IMR-90 (cell line): ENCODE measurements around the gene GOLGA5. TPM values are rescaled to one million over a fixed set of nuclear protein-coding genes. Genes with fewer than 3 reads are reported as not detected.

ENCODE experiments used
- ATAC-seq: fragments of 200-7000 bp; cut with Tn5 transposase; 2 replicates; pipeline ENCODE4 v1.9.1; 2020; ENCODE audit warnings: low read depth, mild to moderate bottlenecking, moderate library complexity
- BruUV-seq: library from RNA; stranded (reverse); fragments of 400-500 nt; replicated peaks from 2 replicates; lab custom pipeline; 2021; lab: Mats Ljungman, UMichigan
- CTCF ChIA-PET: fragments of 300-600 bp; formaldehyde crosslinking; extraction: SDS; loops from one replicate; lab custom pipeline; 2021; ENCODE audit warnings: antibody characterized with exemption; lab: Yijun Ruan, JAX
- POLR2A ChIA-PET: fragments of 300-600 bp; sonication (Branson Sonifier 250); formaldehyde crosslinking; loops from one replicate; lab custom pipeline; 2022; ENCODE audit warnings: antibody characterized with exemption; ENCODE audit not compliant: unreplicated experiment; lab: Charles Lee
- DNase-seq: peaks from one replicate; pipeline ENCODE4 v3.0.0; 2013
- H2AFZ ChIP-seq: replicated peaks from 2 replicates; pipeline ENCODE3; 2013; ENCODE audit warnings: low read length, mild to moderate bottlenecking; ENCODE audit not compliant: poor library complexity
- H2AK5ac ChIP-seq: 2 replicates; pipeline ENCODE4 v1.6.1; 2013; ENCODE audit warnings: low read depth, low read length, inconsistent platforms
- H2AK9ac ChIP-seq: replicated peaks from 2 replicates; pipeline ENCODE3; 2013; ENCODE audit warnings: mild to moderate bottlenecking, low read depth, low read length, moderate library complexity; ENCODE audit not compliant: poor library complexity
- H2BK120ac ChIP-seq: 2 replicates; pipeline ENCODE4 v1.6.1; 2013; ENCODE audit warnings: low read depth, low read length, inconsistent platforms
- H2BK15ac ChIP-seq: 3 replicates; pipeline ENCODE4 v1.6.1; 2013; ENCODE audit warnings: low read depth, low read length, inconsistent platforms
- H2BK20ac ChIP-seq: 2 replicates; pipeline ENCODE4 v1.6.1; 2013; ENCODE audit warnings: low read depth, mild to moderate bottlenecking, inconsistent platforms, low read length, moderate library complexity
- H2BK5ac ChIP-seq: 2 replicates; pipeline ENCODE4 v1.6.1; 2013; ENCODE audit warnings: mild to moderate bottlenecking, low read depth, low read length, inconsistent platforms; ENCODE audit not compliant: poor library complexity, severe bottlenecking
- H3K14ac ChIP-seq: replicated peaks from 2 replicates; pipeline ENCODE4 v1.6.1; 2013; ENCODE audit warnings: low read depth, low read length, inconsistent platforms
- H3K18ac ChIP-seq: 2 replicates; pipeline ENCODE4 v1.6.1; 2013; ENCODE audit warnings: low read depth, low read length, control low read depth
- H3K23ac ChIP-seq: 2 replicates; pipeline ENCODE4 v1.6.1; 2013; ENCODE audit warnings: low read depth, low read length, inconsistent platforms
- H3K27ac ChIP-seq: 2 replicates; pipeline ENCODE4 v1.5.1; 2013; ENCODE audit warnings: mild to moderate bottlenecking, control low read depth, low read length; ENCODE audit not compliant: insufficient read depth
- H3K27me3 ChIP-seq: 2 replicates; pipeline ENCODE4 v1.6.1; 2013; ENCODE audit warnings: low read length; ENCODE audit not compliant: control insufficient read depth, insufficient read depth
- H3K36me3 ChIP-seq: 2 replicates; pipeline ENCODE4 v1.6.1; 2013; ENCODE audit warnings: low read length, mixed read lengths; ENCODE audit not compliant: control insufficient read depth, insufficient read depth
- H3K4ac ChIP-seq: 2 replicates; pipeline ENCODE4 v1.6.1; 2013; ENCODE audit warnings: low read depth, low read length, inconsistent platforms
- H3K4me1 ChIP-seq: 2 replicates; pipeline ENCODE4 v1.6.1; 2013; ENCODE audit warnings: low read length, mixed read lengths; ENCODE audit not compliant: control insufficient read depth, insufficient read depth
- H3K4me2 ChIP-seq: 2 replicates; pipeline ENCODE4 v1.6.1; 2013; ENCODE audit warnings: low read depth, mild to moderate bottlenecking, control low read depth, low read length, moderate library complexity
- H3K4me3 ChIP-seq: 2 replicates; pipeline ENCODE4 v1.5.1; 2013; ENCODE audit warnings: low read depth, mild to moderate bottlenecking, control low read depth, low read length, moderate library complexity; ENCODE audit not compliant: insufficient read depth
- H3K56ac ChIP-seq: 2 replicates; pipeline ENCODE4 v1.6.1; 2013; ENCODE audit warnings: low read length, inconsistent platforms; ENCODE audit not compliant: insufficient read depth; ENCODE audit errors: extremely low read depth
- H3K79me1 ChIP-seq, 2 experiments: 2 replicates each; pipeline ENCODE4 v1.6.1; 2013; ENCODE audit warnings: low read length in 2 of 2, inconsistent platforms in 1 of 2, low read depth in 1 of 2
- H3K9ac ChIP-seq: 2 replicates; pipeline ENCODE4 v1.6.1; 2013; ENCODE audit warnings: low read depth, low read length, control low read depth
- H3K9me1 ChIP-seq: 2 replicates; pipeline ENCODE4 v1.6.1; 2013; ENCODE audit warnings: low read length, inconsistent platforms; ENCODE audit not compliant: insufficient read depth
- H3K9me3 ChIP-seq: 2 replicates; pipeline ENCODE4 v1.6.1; 2013; ENCODE audit warnings: low read length; ENCODE audit not compliant: control insufficient read depth, insufficient read depth
- H4K20me1 ChIP-seq: 2 replicates; pipeline ENCODE4 v1.6.1; 2013; ENCODE audit warnings: low read length, inconsistent platforms; ENCODE audit not compliant: insufficient read depth
- H4K5ac ChIP-seq: 2 replicates; pipeline ENCODE4 v1.6.1; 2013; ENCODE audit warnings: mild to moderate bottlenecking, low read depth, low read length, control low read depth
- H4K8ac ChIP-seq, 2 experiments: 2 replicates each; pipeline ENCODE4 v1.6.1; 2013; ENCODE audit warnings: low read depth in 2 of 2, low read length in 2 of 2, control low read depth in 1 of 2, inconsistent platforms in 1 of 2
- H4K91ac ChIP-seq: 2 replicates; pipeline ENCODE4 v1.6.1; 2013; ENCODE audit warnings: low read depth, low read length, inconsistent platforms; ENCODE audit not compliant: insufficient read depth
- BHLHE40 ChIP-seq: fragments of 150-350 bp; IDR thresholded peaks from 2 replicates; pipeline ENCODE4 v1.6.1; 2016; ENCODE audit warnings: mild to moderate bottlenecking, low read depth, low read length
- CEBPB ChIP-seq: IDR thresholded peaks from 2 replicates; pipeline ENCODE4 v1.6.1; 2012; ENCODE audit warnings: low read depth, low read length, improper control_type of control experiment
- CHD1 ChIP-seq: IDR thresholded peaks from 2 replicates; pipeline ENCODE4 v1.6.1; 2012; ENCODE audit warnings: low read depth, low read length, improper control_type of control experiment
- CTCF ChIP-seq: conservative IDR thresholded peaks from 2 replicates; pipeline ENCODE4 v1.5.1; 2012; ENCODE audit warnings: mild to moderate bottlenecking, low read depth, low read length, improper control_type of control experiment
- ELK1 ChIP-seq: fragments of 150-350 bp; IDR thresholded peaks from 2 replicates; pipeline ENCODE4 v1.6.1; 2016; ENCODE audit warnings: low read depth, mild to moderate bottlenecking, low read length, moderate library complexity, borderline replicate concordance
- FOS ChIP-seq: fragments of 150-350 bp; IDR thresholded peaks from 2 replicates; pipeline ENCODE4 v1.6.1; 2016; ENCODE audit warnings: low read depth, low read length
- MAFK ChIP-seq: IDR thresholded peaks from 2 replicates; pipeline ENCODE4 v1.6.1; 2012; ENCODE audit warnings: low read depth, low read length, improper control_type of control experiment
- MAZ ChIP-seq: IDR thresholded peaks from 2 replicates; pipeline ENCODE4 v1.6.1; 2012; ENCODE audit warnings: low read depth, mild to moderate bottlenecking, low read length, improper control_type of control experiment, moderate library complexity, borderline replicate concordance
- MXI1 ChIP-seq: IDR thresholded peaks from 2 replicates; pipeline ENCODE4 v1.6.1; 2012; ENCODE audit warnings: low read depth, mild to moderate bottlenecking, low read length, moderate library complexity, borderline replicate concordance
- NFE2L2 ChIP-seq: fragments of 150-350 bp; IDR thresholded peaks from 2 replicates; pipeline ENCODE4 v1.6.1; 2016; ENCODE audit warnings: low read depth, mild to moderate bottlenecking, low read length
- POLR2A ChIP-seq: IDR thresholded peaks from 2 replicates; pipeline ENCODE4 v1.6.1; 2012; ENCODE audit warnings: mild to moderate bottlenecking, low read depth, low read length
- RAD21 ChIP-seq: IDR thresholded peaks from 2 replicates; pipeline ENCODE4 v1.6.1; 2012; ENCODE audit warnings: low read length, improper control_type of control experiment
- RCOR1 ChIP-seq: IDR thresholded peaks from 2 replicates; pipeline ENCODE4 v1.6.1; 2012; ENCODE audit warnings: mild to moderate bottlenecking, low read length, improper control_type of control experiment; ENCODE audit not compliant: insufficient replicate concordance
- RFX5 ChIP-seq: IDR thresholded peaks from 2 replicates; pipeline ENCODE4 v1.8.0; 2012; ENCODE audit warnings: low read depth, mild to moderate bottlenecking, low read length, moderate library complexity
- SMC3 ChIP-seq: fragments of 150-350 bp; IDR thresholded peaks from 2 replicates; pipeline ENCODE4 v1.6.1; 2016; ENCODE audit warnings: low read depth, mild to moderate bottlenecking, antibody characterized with exemption, low read length, moderate library complexity
- USF2 ChIP-seq: fragments of 150-350 bp; IDR thresholded peaks from 2 replicates; pipeline ENCODE4 v1.6.1; 2017; ENCODE audit warnings: mild to moderate bottlenecking, antibody characterized with exemption, low read length, low read depth
- WGBS, 2 experiments: methylation state at CpG; one replicate each; pipeline versions ENCODE4 v1.1.5 to v1.1.7; 2013; ENCODE audit warnings: missing lambda C conversion rate in 2 of 2; ENCODE audit not compliant: insufficient read length in 1 of 2; ENCODE audit errors: extremely low coverage in 2 of 2; 5-methylcytosine and 5-hydroxymethylcytosine counted together
- dilution Hi-C: fragments of 300-500 bp; cut with HindIII; formaldehyde crosslinking; loops from one replicate; pipeline ENCODE4 v1.14.3; 2018; ENCODE audit warnings: low sequenced_read_pairs; ENCODE audit not compliant: unreplicated experiment
- in situ Hi-C: fragments of 300-500 bp; cut with MboI; formaldehyde crosslinking; loops from 3 replicates; pipeline ENCODE4 v1.14.3; 2019; ENCODE audit warnings: low sequenced_read_pairs, inconsistent platforms, mixed read lengths
- intact Hi-C: fragments of 100-400 bp; cut with micrococcal nuclease; formaldehyde crosslinking; loops from 2 replicates; pipeline ENCODE4 v1.10.0; 2022
- polyA plus RNA-seq, 3 experiments: library from polyadenylated mRNA; depleted of rRNA; stranded (reverse); fragments of >200 nt; gene quantifications; 2 replicates each; pipeline ENCODE4 v1.2.3, GENCODE V29; 2012; ENCODE audit warnings: low replicate concordance in 1 of 3
- total RNA-seq: library from RNA; depleted of rRNA; stranded (reverse); fragments of >200 nt; gene quantifications from 2 replicates; pipeline ENCODE4 v1.2.3, GENCODE V29; 2012

GOLGA5 gene
- total and polyA plus RNA-seq, 2 of the 4 experiments (the other 2 are of a cell fraction) = 35.0 to 59.5 TPM

GRCh38 chr14:92753250-92753649 is 40.9 kb upstream of the GOLGA5 start:
- no peak overlapping the region for H3K9ac ChIP-seq
- H3K9me3 ChIP-seq = no peaks in the 10 kb centered on the region
- ATAC-seq (no peak), DNase-seq (no peak)
- H3K18ac ChIP-seq = no peak overlapping the region
- H2BK5ac ChIP-seq = no peak overlapping the region
- TF ChIP-seq MXI1 (no peak), NFE2L2 (no peak), RCOR1 (no peak), RFX5 (no peak), MAFK (no peak), CTCF (no peak), USF2 (no peak), FOS (no peak), SMC3 (no peak), BHLHE40 (no peak), POLR2A (no peak), ELK1 (no peak), MAZ (no peak), CHD1 (no peak), RAD21 (no peak), CEBPB (no peak)
- no peaks in the 10 kb centered on the region for H3K36me3 ChIP-seq
- no peak overlapping the region for H4K91ac ChIP-seq
- ChIA-PET CTCF (no interaction called here), POLR2A (no interaction called here)
- H3K27ac ChIP-seq = no peak overlapping the region
- in situ Hi-C loops = no loop called here
- H3K9me1 ChIP-seq = no peaks in the 10 kb centered on the region
- BruUV-seq = no TSS peak
- no peak overlapping the region for H3K4me2 ChIP-seq
- H2AK9ac ChIP-seq = no peak overlapping the region
- no peak overlapping the region for H2BK120ac ChIP-seq
- H3K4me1 ChIP-seq = no peaks in the 10 kb centered on the region
- no CpG with 5 or more reads among the region's 5 CpGs for WGBS, 2 experiments
- no peaks in the 10 kb centered on the region for H4K20me1 ChIP-seq
- no peak overlapping the region for H3K56ac ChIP-seq
- no peak overlapping the region for H2AFZ ChIP-seq
- dilution Hi-C loops = no loop called here
- H3K4ac ChIP-seq = no peak overlapping the region
- no peak overlapping the region for H4K8ac ChIP-seq
- no peak overlapping the region for H2BK15ac ChIP-seq
- H3K4me3 ChIP-seq = no peak overlapping the region
- peaks cover 14% of the 10 kb centered on the region for H3K27me3 ChIP-seq
- 0 out of 4 replicates have a peak, but pooled peaks cover 0 to under 1% of the 10 kb centered on the region in 2 experiments for H3K79me1 ChIP-seq
- H2AK5ac ChIP-seq = no peak overlapping the region
- no peak overlapping the region for H3K14ac ChIP-seq
- H3K23ac ChIP-seq = no peak overlapping the region
- no peak overlapping the region for H4K5ac ChIP-seq
- intact Hi-C loops = no loop called here
- H2BK20ac ChIP-seq = no peak overlapping the region
